ENCODE results near the gene SLC38A4.

DNA sequence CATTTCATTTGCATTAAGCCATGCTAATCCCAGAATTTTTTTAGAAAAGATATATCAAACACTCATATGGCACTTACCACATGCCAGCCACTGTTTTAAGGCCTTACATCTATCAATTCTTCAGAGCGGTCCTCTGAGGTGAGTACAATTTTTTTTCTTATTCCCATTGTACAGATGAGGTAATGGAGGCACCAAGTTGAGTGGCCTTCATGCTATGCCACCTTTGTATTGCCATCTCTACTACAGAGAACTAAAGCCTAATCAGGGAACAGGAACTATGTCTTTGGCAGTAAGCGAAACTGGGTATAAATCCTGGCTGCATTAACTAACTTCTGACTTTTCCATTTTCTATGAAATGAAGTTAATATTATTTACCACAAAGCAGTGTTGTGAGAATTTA is 27.1 kb downstream of the SLC38A4 start:
- TF ChIP-seq CBX5 (IDR thresholded peaks at IDR 0.05; ENCODE audit: low read depth, low read length) (no peak), GABPA (IDR thresholded peaks at IDR 0.05; ENCODE audit: borderline replicate concordance, insufficient read depth, low read length) (no peak), MAFK (IDR thresholded peaks at IDR 0.05; ENCODE audit: low read depth, low read length) (no peak), RFX5 (IDR thresholded peaks at IDR 0.05; ENCODE audit: borderline replicate concordance, low read depth, low read length) (no peak), POLR2A (IDR thresholded peaks at IDR 0.05; ENCODE audit: control extremely low read depth in 1 of 2, low read depth in 2 of 2, low read length in 2 of 2) (no peak), CHD2 (IDR thresholded peaks at IDR 0.05; ENCODE audit: low read length) (no peak), SRF (IDR thresholded peaks at IDR 0.05; ENCODE audit: low read depth, low read length) (no peak), SP1 (IDR thresholded peaks at IDR 0.05; ENCODE audit: low read depth, low read length) (no peak), POLR2AphosphoS5 (IDR thresholded peaks at IDR 0.05; ENCODE audit: low read depth, low read length) (no peak), EP300 (IDR thresholded peaks at IDR 0.05; ENCODE audit: borderline replicate concordance in 1 of 2, low read depth in 2 of 2, low read length in 2 of 2) (no peak), CBX8 (IDR thresholded peaks at IDR 0.05; ENCODE audit: borderline replicate concordance, low read depth, low read length) (no peak)
- TF ChIP-seq, protein P1, sequence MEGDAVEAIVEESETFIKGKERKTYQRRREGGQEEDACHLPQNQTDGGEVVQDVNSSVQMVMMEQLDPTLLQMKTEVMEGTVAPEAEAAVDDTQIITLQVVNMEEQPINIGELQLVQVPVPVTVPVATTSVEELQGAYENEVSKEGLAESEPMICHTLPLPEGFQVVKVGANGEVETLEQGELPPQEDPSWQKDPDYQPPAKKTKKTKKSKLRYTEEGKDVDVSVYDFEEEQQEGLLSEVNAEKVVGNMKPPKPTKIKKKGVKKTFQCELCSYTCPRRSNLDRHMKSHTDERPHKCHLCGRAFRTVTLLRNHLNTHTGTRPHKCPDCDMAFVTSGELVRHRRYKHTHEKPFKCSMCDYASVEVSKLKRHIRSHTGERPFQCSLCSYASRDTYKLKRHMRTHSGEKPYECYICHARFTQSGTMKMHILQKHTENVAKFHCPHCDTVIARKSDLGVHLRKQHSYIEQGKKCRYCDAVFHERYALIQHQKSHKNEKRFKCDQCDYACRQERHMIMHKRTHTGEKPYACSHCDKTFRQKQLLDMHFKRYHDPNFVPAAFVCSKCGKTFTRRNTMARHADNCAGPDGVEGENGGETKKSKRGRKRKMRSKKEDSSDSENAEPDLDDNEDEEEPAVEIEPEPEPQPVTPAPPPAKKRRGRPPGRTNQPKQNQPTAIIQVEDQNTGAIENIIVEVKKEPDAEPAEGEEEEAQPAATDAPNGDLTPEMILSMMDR (IDR thresholded peaks at IDR 0.05; ENCODE audit: control extremely low read depth in 1 of 3, insufficient read depth in 1 of 3, low read depth in 1 of 3, low read length in 3 of 3): no peak
